Myometrial cell (primary cell): ENCODE data around the gene CRYBG3. TPM values are rescaled to one million over a fixed set of nuclear protein-coding genes. Genes with fewer than 3 reads are reported as not detected.

Experiments used
- total RNA-seq: library from RNA; depleted of rRNA; stranded (reverse); fragments of >200 nt; gene quantifications from 2 replicates; pipeline ENCODE4 v1.2.3, GENCODE V29; 2015

CRYBG3 gene
- 5.8 and 9.7 TPM in 2 replicates for total RNA-seq

DNA sequence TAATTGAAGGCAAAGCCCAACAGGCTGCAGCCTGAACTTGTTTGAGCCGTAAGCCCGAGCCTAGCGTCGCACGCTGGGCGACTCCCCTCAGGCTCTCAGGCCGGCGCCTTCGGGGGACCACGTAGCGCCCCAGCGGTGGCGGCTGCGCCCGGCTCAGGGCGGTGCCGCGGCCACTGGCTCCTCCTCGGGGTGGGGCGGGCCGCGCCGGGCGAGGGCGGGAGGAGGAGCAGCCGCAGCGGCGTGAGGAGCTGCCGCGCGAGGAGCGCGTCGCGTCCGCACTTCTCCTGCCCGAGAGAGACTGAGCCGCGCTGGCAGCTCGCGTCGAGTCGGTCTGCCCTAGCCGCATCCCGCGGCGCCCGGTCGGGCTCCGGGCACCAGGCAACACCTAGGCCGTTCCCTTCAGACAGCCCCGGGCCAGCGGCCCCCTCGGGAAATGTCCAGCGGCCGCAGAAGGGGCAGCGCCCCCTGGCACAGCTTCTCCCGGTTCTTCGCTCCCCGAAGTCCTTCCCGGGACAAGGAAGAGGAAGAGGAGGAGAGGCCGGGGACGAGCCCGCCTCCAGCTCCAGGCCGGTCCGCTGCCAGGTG is at the start of gene CRYBG3:
TSS of gene CRYBG3 (plus strand) at position 238 of the 585 bp plus-strand sequence. CDS start at position 434, 196 bp downstream.

DNA sequence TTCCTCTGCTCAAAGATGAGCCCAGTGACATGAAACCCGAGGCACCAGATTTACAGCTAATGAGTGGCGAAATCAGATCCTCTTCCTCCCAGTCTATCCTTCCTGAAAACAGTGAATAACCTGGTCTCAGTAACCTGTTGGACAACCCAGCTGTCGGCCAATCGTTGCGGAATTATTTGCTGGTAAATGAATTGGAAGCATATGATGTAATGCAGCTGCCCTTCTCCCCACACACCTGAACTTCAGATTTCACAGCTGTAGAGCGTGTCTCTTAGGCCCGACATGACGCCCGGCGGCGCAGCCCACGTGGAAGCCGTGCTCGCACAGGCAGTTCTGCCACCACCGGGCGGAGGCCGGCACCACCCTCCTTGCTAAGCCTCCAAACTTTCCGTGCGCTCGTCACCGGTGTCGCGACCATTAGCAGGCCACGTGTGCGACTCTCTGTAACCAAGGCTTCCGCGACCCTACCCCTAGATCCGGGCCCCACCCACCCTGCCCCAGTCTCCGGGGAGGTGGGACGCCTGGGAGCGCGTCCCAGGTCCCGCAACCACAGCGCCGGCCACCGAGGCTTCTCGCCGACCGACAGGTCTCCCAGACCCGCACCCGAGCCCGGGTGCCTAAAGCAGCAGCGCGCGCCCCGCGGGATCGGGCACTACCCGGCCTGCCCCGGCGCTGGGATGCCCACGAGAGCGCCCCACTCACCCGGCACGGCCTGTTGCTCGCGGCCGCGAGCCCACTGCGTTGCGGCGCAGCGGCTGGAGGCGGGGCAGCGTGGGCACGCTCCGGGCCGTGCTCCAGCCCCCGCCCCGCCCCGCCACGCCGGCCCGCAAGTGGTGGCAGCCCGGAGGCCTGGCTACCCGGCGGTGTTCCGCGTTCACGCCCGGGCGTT is 150.1 kb downstream of the CRYBG3 start, which contains the start of gene RIOX2:
TSS of gene RIOX2 (minus strand) at position 753 of the 889 bp plus-strand sequence. CDS start 4,838 bp downstream, outside the sequence.

Other genes with a start within 250 kb of the CRYBG3 start
- gene ARL6, start 57.3 kb upstream of the CRYBG3 start, total RNA-seq: 6.6 and 14.7 TPM in 2 replicates
- gene RIOX2, start 150.4 kb downstream of the CRYBG3 start, total RNA-seq: 31.0 and 34.0 TPM in 2 replicates
- not detected in 2 replicates for gene GABRR3, start 213.3 kb downstream of the CRYBG3 start, total RNA-seq